Measurements from ENCODE around the gene SEPSECS.

GRCh38 chr4:25090516-25090915, 69.7 kb downstream of the SEPSECS start:
- TF ChIP-seq EZH2 (IDR thresholded peaks at IDR 0.05; ENCODE audit: low read length, missing control alignments), result no peak
- TF ChIP-seq CTCF (conservative IDR thresholded peaks at IDR 0.05 in 1 of 2, IDR thresholded peaks at IDR 0.05 in 1 of 2; ENCODE audit: low read depth in 1 of 2, low read length in 2 of 2), result no peak

Data from fibroblast of lung (primary cell).